Ovary (tissue), 3 donors: ENCODE measurements around the gene LIN37.

Experiments
- POLR2A ChIP-seq: fragments of 450-650 bp; IDR thresholded peaks from one replicate; pipeline ENCODE4 v1.6.1; 2017; ENCODE audit warnings: antibody characterized with exemption, mild to moderate bottlenecking, moderate library complexity
- TF ChIP-seq, protein P1 (sequence below), 3 donors: fragments of 450-650 bp in 2 of 3; fragments of 200-600 bp in 1 of 3; IDR thresholded peaks; one replicate each; pipeline versions ENCODE4 v1.5.1 to v1.8.0; 2016 to 2022; ENCODE audit warnings: antibody characterized with exemption in 3 of 3, mild to moderate bottlenecking in 1 of 3
- donor health status: DM: no; HTN: no; CAD: no.

DNA sequence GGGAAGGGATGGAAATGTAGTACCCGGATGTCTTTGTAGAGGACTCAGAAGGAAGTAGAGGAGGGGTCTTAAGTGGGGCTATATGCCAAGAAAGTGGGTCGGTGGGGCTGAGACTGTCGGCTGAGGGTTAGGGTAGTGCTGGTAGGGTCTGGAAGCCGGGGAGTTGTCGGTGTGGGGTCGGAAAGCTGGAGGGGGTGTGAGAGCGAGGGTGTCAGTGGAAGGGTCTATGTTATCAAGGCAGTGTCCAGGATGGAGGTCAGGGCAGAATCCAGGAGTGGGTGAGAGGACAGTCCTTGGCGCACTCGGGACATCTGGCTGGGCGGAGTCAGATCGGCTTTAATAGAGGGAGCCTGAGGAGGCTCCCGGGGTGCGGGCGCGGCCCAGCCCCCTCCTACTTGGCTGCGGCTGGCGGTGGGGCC, 6.8 kb downstream of the LIN37 start:
- TF ChIP-seq POLR2A, result no peak
- TF ChIP-seq, protein P1, sequence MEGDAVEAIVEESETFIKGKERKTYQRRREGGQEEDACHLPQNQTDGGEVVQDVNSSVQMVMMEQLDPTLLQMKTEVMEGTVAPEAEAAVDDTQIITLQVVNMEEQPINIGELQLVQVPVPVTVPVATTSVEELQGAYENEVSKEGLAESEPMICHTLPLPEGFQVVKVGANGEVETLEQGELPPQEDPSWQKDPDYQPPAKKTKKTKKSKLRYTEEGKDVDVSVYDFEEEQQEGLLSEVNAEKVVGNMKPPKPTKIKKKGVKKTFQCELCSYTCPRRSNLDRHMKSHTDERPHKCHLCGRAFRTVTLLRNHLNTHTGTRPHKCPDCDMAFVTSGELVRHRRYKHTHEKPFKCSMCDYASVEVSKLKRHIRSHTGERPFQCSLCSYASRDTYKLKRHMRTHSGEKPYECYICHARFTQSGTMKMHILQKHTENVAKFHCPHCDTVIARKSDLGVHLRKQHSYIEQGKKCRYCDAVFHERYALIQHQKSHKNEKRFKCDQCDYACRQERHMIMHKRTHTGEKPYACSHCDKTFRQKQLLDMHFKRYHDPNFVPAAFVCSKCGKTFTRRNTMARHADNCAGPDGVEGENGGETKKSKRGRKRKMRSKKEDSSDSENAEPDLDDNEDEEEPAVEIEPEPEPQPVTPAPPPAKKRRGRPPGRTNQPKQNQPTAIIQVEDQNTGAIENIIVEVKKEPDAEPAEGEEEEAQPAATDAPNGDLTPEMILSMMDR (IDR thresholded peaks at IDR 0.05), result no peak
